ENCODE data around the gene TEAD4.

- TF ChIP-seq CTCF (conservative IDR thresholded peaks at IDR 0.05; ENCODE audit: low read length) = no peak
- no peak for TF ChIP-seq EZH2phosphoT487 (IDR thresholded peaks at IDR 0.05; ENCODE audit: borderline replicate concordance, low read depth, low read length)
Observed at GRCh38 chr12:2986876-2987275, 27.7 kb downstream of the TEAD4 start.

All from OCI-LY7 (cell line).